Measurements from ENCODE around the gene RASA4. TPM values are rescaled to one million over a fixed set of nuclear protein-coding genes. Genes with fewer than 3 reads are reported as not detected.
"Not testable (repeated sequence)": the region's sequence is repeated elsewhere in the genome, so short reads cannot be mapped to it uniquely, and the experiment has no call there.

Gene RASA4
- 10 to 100 TPM; 24.2 to 31.1 (median 27.2) TPM for polyA plus RNA-seq
- long read RNA-seq, donor 1, full-length matches to known transcripts: 8 of 13 reads
- long read RNA-seq, donor 1, partial matches to known transcripts: 5 of 13 reads
- long read RNA-seq, donor 1, other reads (novel, unspliced or antisense): 0 of 13 reads
- long read RNA-seq, donor 2, partial matches to known transcripts: 0 of 1 reads
- long read RNA-seq, donor 2, other reads (novel, unspliced or antisense): 0 of 1 reads
- long read RNA-seq, donor 3, partial matches to known transcripts: 0 of 1 reads
- long read RNA-seq, donor 3, other reads (novel, unspliced or antisense): 0 of 1 reads
- long read RNA-seq, donor 4: 0 reads
- long read RNA-seq, donor 5, partial matches to known transcripts: 0 of 1 reads
- long read RNA-seq, donor 5, other reads (novel, unspliced or antisense): 0 of 1 reads
- long read RNA-seq, donor 6, partial matches to known transcripts: 0 of 2 reads
- long read RNA-seq, donor 6, other reads (novel, unspliced or antisense): 0 of 2 reads
- long read RNA-seq, donor 7, partial matches to known transcripts: 0 of 1 reads
- long read RNA-seq, donor 7, other reads (novel, unspliced or antisense): 0 of 1 reads
- long read RNA-seq, donor 8: 0 reads
- long read RNA-seq, donor 9: 0 reads
- long read RNA-seq, donor 10, full-length matches to known transcripts: 4 of 4 reads
- long read RNA-seq, donor 10, partial matches to known transcripts: 0 of 4 reads
- long read RNA-seq, donor 10, other reads (novel, unspliced or antisense): 0 of 4 reads

GRCh38 chr7:102616507-102617125 lies at the start of gene RASA4:
TSS of gene RASA4 (minus strand) at chr7:102616756. CDS start at chr7:102616689, 67 bp downstream.
- peak; percentile 8 to 30 for DNase-seq
- FAIRE-seq; H3K9me3 ChIP-seq (ENCODE audit: control insufficient read depth in 2 of 2, insufficient read depth in 1 of 2, low read depth in 1 of 2, low read length in 1 of 2); H3K27me3 ChIP-seq (ENCODE audit: control insufficient read depth in 3 of 3, insufficient read depth in 3 of 3, low read length in 3 of 3); H3K27ac ChIP-seq (ENCODE audit: low read depth in 1 of 3, low read length in 2 of 3); H3K36me3 ChIP-seq (ENCODE audit: control insufficient read depth in 3 of 3, insufficient read depth in 2 of 3, low read depth in 1 of 3, low read length in 3 of 3); H3K4me1 ChIP-seq (ENCODE audit: control insufficient read depth in 3 of 3, insufficient read depth in 2 of 3, low read depth in 1 of 3, low read length in 2 of 3): not testable (repeated sequence)
- WGBS, 3 donors: 0 to 2% (median 0%) methylated on average over 10 to 18 of the region's 62 CpGs
- H3K4me3 ChIP-seq (ENCODE audit: low read depth in 1 of 3, low read length in 3 of 3): peak within 1 kb of the TSS in 2 of 3 donors; percentile 35 to 49

GRCh38 chr7:102664765-102665164 lies 48.2 kb upstream of the RASA4 start:
- not testable (repeated sequence) for H3K9me3 ChIP-seq (ENCODE audit: control insufficient read depth in 2 of 2, insufficient read depth in 1 of 2, low read depth in 1 of 2, low read length in 1 of 2); H3K4me1 ChIP-seq (ENCODE audit: control insufficient read depth in 3 of 3, insufficient read depth in 2 of 3, low read depth in 1 of 3, low read length in 2 of 3); H3K27me3 ChIP-seq (ENCODE audit: control insufficient read depth in 3 of 3, insufficient read depth in 3 of 3, low read length in 3 of 3); H3K27ac ChIP-seq (ENCODE audit: low read depth in 1 of 3, low read length in 2 of 3); FAIRE-seq; H3K36me3 ChIP-seq (ENCODE audit: control insufficient read depth in 3 of 3, insufficient read depth in 2 of 3, low read depth in 1 of 3, low read length in 3 of 3); H3K4me3 ChIP-seq (ENCODE audit: low read depth in 1 of 3, low read length in 3 of 3); DNase-seq
- 72 to 86% (median 83%) methylated on average over 4 of the region's 11 CpGs for WGBS, 3 donors

- WGBS, 3 donors: no CpG with 5 or more reads among the region's 4 CpGs
- H3K4me1 ChIP-seq (ENCODE audit: control insufficient read depth in 3 of 3, insufficient read depth in 2 of 3, low read depth in 1 of 3, low read length in 2 of 3); H3K4me3 ChIP-seq (ENCODE audit: low read depth in 1 of 3, low read length in 3 of 3); DNase-seq; H3K27me3 ChIP-seq (ENCODE audit: control insufficient read depth in 3 of 3, insufficient read depth in 3 of 3, low read length in 3 of 3); H3K27ac ChIP-seq (ENCODE audit: low read depth in 1 of 3, low read length in 2 of 3); H3K36me3 ChIP-seq (ENCODE audit: control insufficient read depth in 3 of 3, insufficient read depth in 2 of 3, low read depth in 1 of 3, low read length in 3 of 3); H3K9me3 ChIP-seq (ENCODE audit: control insufficient read depth in 2 of 2, insufficient read depth in 1 of 2, low read depth in 1 of 2, low read length in 1 of 2); FAIRE-seq: not testable (repeated sequence)
Measured at GRCh38 chr7:102649924-102650323, 33.4 kb upstream of the RASA4 start, which contains the start of gene SPDYE2B. TSS of gene SPDYE2B (plus strand) at chr7:102650319. CDS start at chr7:102652349, 2,030 bp downstream.

- not testable (repeated sequence) for H3K27me3 ChIP-seq (ENCODE audit: control insufficient read depth in 3 of 3, insufficient read depth in 3 of 3, low read length in 3 of 3); H3K27ac ChIP-seq (ENCODE audit: low read depth in 1 of 3, low read length in 2 of 3); H3K4me1 ChIP-seq (ENCODE audit: control insufficient read depth in 3 of 3, insufficient read depth in 2 of 3, low read depth in 1 of 3, low read length in 2 of 3); H3K36me3 ChIP-seq (ENCODE audit: control insufficient read depth in 3 of 3, insufficient read depth in 2 of 3, low read depth in 1 of 3, low read length in 3 of 3); FAIRE-seq; DNase-seq; H3K9me3 ChIP-seq (ENCODE audit: control insufficient read depth in 2 of 2, insufficient read depth in 1 of 2, low read depth in 1 of 2, low read length in 1 of 2); H3K4me3 ChIP-seq (ENCODE audit: low read depth in 1 of 3, low read length in 3 of 3)
- WGBS, 3 donors: 96 to 99% (median 98%) methylated on average over 5 of the region's 7 CpGs
Measured at GRCh38 chr7:102647813-102648212, 31.3 kb upstream of the RASA4 start.

DNA sequence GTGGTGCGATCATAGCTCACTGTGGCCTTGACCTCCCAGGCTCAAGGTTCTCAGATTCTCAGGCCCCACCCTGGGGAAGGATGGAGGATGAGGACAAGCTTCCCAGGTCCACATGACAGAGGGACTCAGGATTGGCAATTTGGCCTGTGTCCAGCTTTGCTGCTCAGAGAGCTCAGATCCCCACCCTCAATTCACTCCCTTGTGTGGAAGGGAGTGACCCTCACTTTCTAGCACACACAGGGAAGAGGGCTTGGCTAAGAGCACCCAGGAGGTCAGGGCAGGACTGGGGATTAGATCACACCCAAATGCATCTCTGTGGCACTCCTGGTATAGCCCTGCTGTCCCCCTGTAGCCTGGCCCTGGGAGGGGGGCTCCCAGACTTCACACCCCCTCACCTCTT lies 26.8 kb upstream of the RASA4 start:
- WGBS, 3 donors: no CpG with 5 or more reads among the region's 1 CpG
- not testable (repeated sequence) for H3K27me3 ChIP-seq (ENCODE audit: control insufficient read depth in 3 of 3, insufficient read depth in 3 of 3, low read length in 3 of 3); H3K36me3 ChIP-seq (ENCODE audit: control insufficient read depth in 3 of 3, insufficient read depth in 2 of 3, low read depth in 1 of 3, low read length in 3 of 3); H3K4me3 ChIP-seq (ENCODE audit: low read depth in 1 of 3, low read length in 3 of 3); H3K4me1 ChIP-seq (ENCODE audit: control insufficient read depth in 3 of 3, insufficient read depth in 2 of 3, low read depth in 1 of 3, low read length in 2 of 3); H3K9me3 ChIP-seq (ENCODE audit: control insufficient read depth in 2 of 2, insufficient read depth in 1 of 2, low read depth in 1 of 2, low read length in 1 of 2); DNase-seq; H3K27ac ChIP-seq (ENCODE audit: low read depth in 1 of 3, low read length in 2 of 3); FAIRE-seq

DNA sequence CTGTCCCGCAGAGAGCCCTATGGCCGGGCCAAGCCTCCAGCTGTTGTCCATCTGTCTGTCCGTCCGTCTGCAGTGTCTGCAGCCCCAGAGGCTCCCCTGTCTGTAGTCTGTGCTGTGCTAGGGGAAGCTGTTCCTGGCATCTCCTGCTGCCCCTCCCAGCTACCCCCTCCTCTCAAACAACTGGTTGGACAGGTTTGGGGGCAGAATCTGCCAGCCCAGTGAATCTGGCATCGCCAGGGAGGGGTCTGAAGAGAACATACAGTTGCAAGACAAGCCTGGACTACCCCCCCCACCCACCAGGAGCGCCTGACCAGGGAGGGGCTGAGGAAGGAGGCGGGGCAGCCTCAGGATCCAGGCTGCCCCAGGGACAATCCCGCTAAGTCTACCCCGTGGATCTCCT lies 26.1 kb upstream of the RASA4 start, which contains the start of gene UPK3BL1:
UPK3BL1 (minus strand) TSS at position 101 of the 400 bp plus-strand sequence; CDS start at position 51, 50 bp downstream.
- not testable (repeated sequence) for FAIRE-seq; H3K36me3 ChIP-seq (ENCODE audit: control insufficient read depth in 3 of 3, insufficient read depth in 2 of 3, low read depth in 1 of 3, low read length in 3 of 3); H3K4me1 ChIP-seq (ENCODE audit: control insufficient read depth in 3 of 3, insufficient read depth in 2 of 3, low read depth in 1 of 3, low read length in 2 of 3); H3K4me3 ChIP-seq (ENCODE audit: low read depth in 1 of 3, low read length in 3 of 3); H3K27me3 ChIP-seq (ENCODE audit: control insufficient read depth in 3 of 3, insufficient read depth in 3 of 3, low read length in 3 of 3); H3K9me3 ChIP-seq (ENCODE audit: control insufficient read depth in 2 of 2, insufficient read depth in 1 of 2, low read depth in 1 of 2, low read length in 1 of 2); DNase-seq; H3K27ac ChIP-seq (ENCODE audit: low read depth in 1 of 3, low read length in 2 of 3)
- WGBS, 3 donors: no CpG with 5 or more reads among the region's 9 CpGs

- not testable (repeated sequence) for H3K27me3 ChIP-seq (ENCODE audit: control insufficient read depth in 3 of 3, insufficient read depth in 3 of 3, low read length in 3 of 3); H3K9me3 ChIP-seq (ENCODE audit: control insufficient read depth in 2 of 2, insufficient read depth in 1 of 2, low read depth in 1 of 2, low read length in 1 of 2); FAIRE-seq; H3K4me3 ChIP-seq (ENCODE audit: low read depth in 1 of 3, low read length in 3 of 3); H3K4me1 ChIP-seq (ENCODE audit: control insufficient read depth in 3 of 3, insufficient read depth in 2 of 3, low read depth in 1 of 3, low read length in 2 of 3); H3K27ac ChIP-seq (ENCODE audit: low read depth in 1 of 3, low read length in 2 of 3); H3K36me3 ChIP-seq (ENCODE audit: control insufficient read depth in 3 of 3, insufficient read depth in 2 of 3, low read depth in 1 of 3, low read length in 3 of 3)
- DNase-seq: peak in 1 of 2 donors; percentile 0
- 90 to 96% (median 94%) methylated on average over 7 to 8 of the region's 11 CpGs for WGBS, 3 donors
Measured at GRCh38 chr7:102638848-102639247, 22.3 kb upstream of the RASA4 start.

- not testable (repeated sequence) for H3K4me1 ChIP-seq (ENCODE audit: control insufficient read depth in 3 of 3, insufficient read depth in 2 of 3, low read depth in 1 of 3, low read length in 2 of 3); DNase-seq; H3K27me3 ChIP-seq (ENCODE audit: control insufficient read depth in 3 of 3, insufficient read depth in 3 of 3, low read length in 3 of 3); H3K9me3 ChIP-seq (ENCODE audit: control insufficient read depth in 2 of 2, insufficient read depth in 1 of 2, low read depth in 1 of 2, low read length in 1 of 2); FAIRE-seq; H3K36me3 ChIP-seq (ENCODE audit: control insufficient read depth in 3 of 3, insufficient read depth in 2 of 3, low read depth in 1 of 3, low read length in 3 of 3); H3K4me3 ChIP-seq (ENCODE audit: low read depth in 1 of 3, low read length in 3 of 3); H3K27ac ChIP-seq (ENCODE audit: low read depth in 1 of 3, low read length in 2 of 3)
- WGBS, 3 donors: 86 to 96% (median 94%) methylated on average over 7 to 8 of the region's 13 CpGs
Measured at GRCh38 chr7:102636956-102637355, 20.4 kb upstream of the RASA4 start.

Data from small intestine (tissue), 16 donors.